ENCODE data around the gene AR. TPM values are rescaled to one million over a fixed set of nuclear protein-coding genes. Genes with fewer than 3 reads are reported as not detected.

AR gene
- total and polyA plus RNA-seq, 9 of the 15 experiments (the other 6 are each of a cell fraction or from before 2014, with no cell fraction given): 0.01 to 0.04 (median 0.01) TPM; not detected in 6

GRCh38 chrX:67568769-67569168, 24.9 kb downstream of the AR start (continued):
- TF ChIP-seq FOXK1 (CRISPR knock-in tag; IDR thresholded peaks at IDR 0.05; ENCODE audit: borderline replicate concordance): no peak
- TF ChIP-seq CREB3L1 (IDR thresholded peaks at IDR 0.05; ENCODE audit: borderline replicate concordance, low read depth): no peak
- TF ChIP-seq SREBF1 (IDR thresholded peaks at IDR 0.05; ENCODE audit: borderline replicate concordance, low read depth, low read length): no peak
- TF ChIP-seq ELK3 (CRISPR knock-in tag; IDR thresholded peaks at IDR 0.05): no peak
- TF ChIP-seq SIN3B (IDR thresholded peaks at IDR 0.05; ENCODE audit: low read depth): no peak
- no peak for TF ChIP-seq BACH1 (tag; IDR thresholded peaks at IDR 0.05)
- TF ChIP-seq EZH2 (IDR thresholded peaks at IDR 0.05; ENCODE audit: borderline replicate concordance, low read depth, low read length): no peak
- TF ChIP-seq ZBTB17 (CRISPR knock-in tag; IDR thresholded peaks at IDR 0.05): no peak
- TF ChIP-seq SP1 (CRISPR knock-in tag; IDR thresholded peaks at IDR 0.05): no peak
- no peak for TF ChIP-seq ATF4 (CRISPR knock-in tag; IDR thresholded peaks at IDR 0.05)
- no peak for TF ChIP-seq ZNF780A (CRISPR knock-in tag; IDR thresholded peaks at IDR 0.05)
- no peak for TF ChIP-seq TFAM (CRISPR knock-in tag; conservative IDR thresholded peaks at IDR 0.05)

Measured in K562 (cell line).